Retinal pigment epithelial cell (primary cell): Measurements from ENCODE around the gene SPSB3.

Experiments
- DNase-seq: peaks from one replicate; pipeline ENCODE4 v3.0.0-alpha.2; 2010; ENCODE audit warnings: low read depth
- H3K4me3 ChIP-seq: 2 replicates; pipeline ENCODE4 v1.5.1; 2011; ENCODE audit warnings: mild to moderate bottlenecking, low read length, control low read depth, moderate library complexity
- TF ChIP-seq, protein P1 (sequence below): conservative IDR thresholded peaks from 2 replicates; pipeline ENCODE4 v1.5.1; 2011; ENCODE audit warnings: low read depth, low read length, control low read depth, inconsistent platforms

Gene SPSB3

DNA sequence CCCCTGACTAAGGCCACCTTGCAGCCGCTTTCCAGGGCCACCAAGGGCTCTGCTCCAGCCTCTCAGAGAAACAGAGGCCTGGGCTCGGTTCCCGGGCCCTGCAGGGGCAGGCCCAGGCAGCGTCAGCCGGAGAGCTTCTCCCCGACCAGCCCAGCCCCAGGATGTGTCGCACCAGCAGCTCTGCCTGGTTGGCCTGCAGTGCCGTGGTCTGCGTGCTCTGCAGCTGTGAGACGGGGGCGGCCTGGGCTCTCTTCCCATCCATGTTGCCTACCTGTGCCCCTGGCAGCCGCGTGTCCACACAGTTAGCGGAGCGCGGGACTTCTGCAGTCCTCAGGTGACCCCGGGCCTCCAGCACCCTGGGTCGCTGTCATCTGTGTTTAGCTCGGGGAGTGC is 6.3 kb upstream of the SPSB3 start:
- TF ChIP-seq, protein P1, sequence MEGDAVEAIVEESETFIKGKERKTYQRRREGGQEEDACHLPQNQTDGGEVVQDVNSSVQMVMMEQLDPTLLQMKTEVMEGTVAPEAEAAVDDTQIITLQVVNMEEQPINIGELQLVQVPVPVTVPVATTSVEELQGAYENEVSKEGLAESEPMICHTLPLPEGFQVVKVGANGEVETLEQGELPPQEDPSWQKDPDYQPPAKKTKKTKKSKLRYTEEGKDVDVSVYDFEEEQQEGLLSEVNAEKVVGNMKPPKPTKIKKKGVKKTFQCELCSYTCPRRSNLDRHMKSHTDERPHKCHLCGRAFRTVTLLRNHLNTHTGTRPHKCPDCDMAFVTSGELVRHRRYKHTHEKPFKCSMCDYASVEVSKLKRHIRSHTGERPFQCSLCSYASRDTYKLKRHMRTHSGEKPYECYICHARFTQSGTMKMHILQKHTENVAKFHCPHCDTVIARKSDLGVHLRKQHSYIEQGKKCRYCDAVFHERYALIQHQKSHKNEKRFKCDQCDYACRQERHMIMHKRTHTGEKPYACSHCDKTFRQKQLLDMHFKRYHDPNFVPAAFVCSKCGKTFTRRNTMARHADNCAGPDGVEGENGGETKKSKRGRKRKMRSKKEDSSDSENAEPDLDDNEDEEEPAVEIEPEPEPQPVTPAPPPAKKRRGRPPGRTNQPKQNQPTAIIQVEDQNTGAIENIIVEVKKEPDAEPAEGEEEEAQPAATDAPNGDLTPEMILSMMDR, result no peak
- no peak overlapping the region for H3K4me3 ChIP-seq
- no peak for DNase-seq

DNA sequence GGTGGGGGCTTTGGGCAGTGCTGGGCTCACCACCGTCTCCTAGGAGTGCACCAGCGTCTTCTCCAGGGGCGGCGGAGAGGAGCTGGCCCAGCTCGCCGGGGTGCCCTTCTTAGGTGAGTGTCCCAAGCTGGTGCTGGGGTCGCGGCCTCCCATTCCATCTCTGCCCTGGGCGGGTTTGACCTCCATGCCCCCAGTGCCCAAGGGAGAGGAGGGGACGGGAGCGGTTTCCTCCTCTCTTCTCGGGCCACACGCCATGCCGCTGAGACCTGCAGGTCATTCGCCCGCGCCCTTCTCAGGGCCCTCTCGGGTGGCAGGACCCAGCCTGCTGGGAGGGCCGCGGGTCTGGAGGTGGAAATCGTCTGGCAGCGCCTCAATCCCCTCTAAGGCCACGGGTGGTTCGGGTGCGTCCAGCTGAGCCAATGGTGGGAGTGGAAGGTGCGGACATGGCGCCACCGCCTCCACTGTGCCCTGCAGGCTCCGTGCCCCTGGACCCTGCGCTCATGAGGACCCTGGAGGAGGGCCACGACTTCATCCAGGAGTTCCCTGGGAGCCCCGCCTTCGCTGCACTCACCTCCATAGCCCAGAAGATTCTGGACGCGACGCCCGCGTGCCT is 5.8 kb upstream of the SPSB3 start:
- H3K4me3 ChIP-seq, result no peak overlapping the region
- DNase-seq, result no peak
- TF ChIP-seq, protein P1, result no peak

DNA sequence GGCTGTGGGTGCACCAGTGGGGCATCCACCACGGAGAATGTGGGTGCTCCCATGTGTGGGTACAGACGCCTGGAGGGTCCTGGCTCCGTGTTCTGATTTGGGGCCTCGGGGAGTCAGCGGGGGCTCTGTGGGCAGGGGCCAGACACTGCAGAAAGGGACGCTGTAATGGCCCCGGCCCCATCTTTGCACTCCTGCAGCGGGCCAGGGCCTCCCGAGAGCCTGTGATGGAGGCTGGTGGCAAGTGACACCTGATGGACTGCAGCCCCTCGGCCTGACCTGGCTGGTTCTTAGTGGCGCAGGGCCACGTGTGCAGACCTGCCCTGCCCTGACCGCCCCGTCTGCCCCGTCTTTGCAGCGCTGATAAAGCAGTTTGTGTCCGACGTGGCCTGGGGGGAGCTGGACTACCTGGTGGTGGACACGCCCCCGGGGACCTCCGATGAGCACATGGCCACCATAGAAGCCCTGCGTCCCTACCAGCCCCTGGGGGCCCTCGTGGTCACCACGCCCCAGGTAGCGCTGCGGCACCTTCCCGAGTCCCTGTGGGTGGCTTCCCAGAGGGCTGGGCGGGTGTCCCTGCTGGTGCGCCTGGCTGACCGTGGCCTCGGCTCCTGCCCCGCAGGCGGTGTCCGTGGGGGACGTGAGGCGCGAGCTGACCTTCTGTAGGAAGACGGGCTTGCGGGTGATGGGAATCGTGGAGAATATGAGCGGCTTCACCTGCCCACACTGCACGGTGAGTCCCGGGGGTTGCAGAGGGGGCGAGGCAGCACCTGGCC is 5.1 kb upstream of the SPSB3 start:
- DNase-seq, result no peak
- no peak overlapping the region for H3K4me3 ChIP-seq
- TF ChIP-seq, protein P1, result no peak

DNA sequence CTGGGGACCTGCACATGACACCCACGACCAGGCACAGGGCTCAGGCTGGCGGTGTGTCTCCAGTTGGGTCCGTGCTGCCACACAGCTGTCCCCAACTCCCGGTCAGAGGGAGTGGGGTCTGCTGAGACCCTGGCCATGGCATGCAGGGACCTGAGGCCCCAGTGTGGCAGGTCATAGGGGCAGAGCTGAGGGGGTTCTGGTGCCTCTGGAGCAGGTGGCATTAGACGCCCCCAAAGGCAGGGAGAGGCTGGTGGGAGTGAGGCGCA is 4.6 kb upstream of the SPSB3 start:
- H3K4me3 ChIP-seq, result no peak overlapping the region
- TF ChIP-seq, protein P1, result no peak
- DNase-seq, result no peak

DNA sequence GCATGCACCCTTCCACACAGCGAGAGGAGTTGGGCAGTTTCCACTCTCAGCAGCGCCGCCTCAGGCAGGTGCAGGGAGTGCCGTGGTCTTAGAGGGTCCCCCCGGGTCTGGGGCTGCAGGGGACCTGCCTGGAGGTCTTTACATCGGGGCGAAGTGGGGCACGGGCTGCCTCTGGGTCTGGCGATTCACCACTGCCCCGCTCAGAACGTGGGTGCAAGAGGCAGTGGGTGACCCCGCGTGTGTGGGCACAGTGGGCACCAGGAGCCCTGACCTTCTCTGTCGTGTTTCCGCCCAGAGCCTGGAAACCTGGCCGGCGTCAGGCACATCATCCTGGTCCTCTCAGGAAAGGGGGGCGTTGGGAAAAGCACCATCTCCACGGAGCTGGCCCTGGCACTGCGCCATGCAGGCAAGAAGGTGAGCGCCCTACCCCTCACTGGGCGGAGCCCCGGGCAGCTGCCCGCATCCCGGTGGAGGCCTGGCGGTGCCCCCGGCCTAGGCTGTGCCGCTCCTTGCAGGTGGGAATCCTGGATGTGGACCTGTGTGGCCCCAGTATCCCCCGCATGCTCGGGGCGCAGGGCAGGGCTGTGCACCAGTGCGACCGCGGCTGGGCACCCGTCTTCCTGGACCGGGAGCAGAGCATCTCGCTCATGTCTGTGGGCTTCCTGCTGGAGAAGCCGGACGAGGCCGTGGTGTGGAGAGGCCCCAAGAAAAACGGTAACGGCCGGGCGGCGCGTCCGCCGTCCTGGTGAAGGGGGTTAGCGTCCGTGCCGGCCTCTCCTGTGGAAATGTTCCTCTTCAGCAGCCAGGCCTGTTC is 4.1 kb upstream of the SPSB3 start:
- no peak for DNase-seq
- H3K4me3 ChIP-seq, result no peak overlapping the region
- TF ChIP-seq, protein P1, result no peak

DNA sequence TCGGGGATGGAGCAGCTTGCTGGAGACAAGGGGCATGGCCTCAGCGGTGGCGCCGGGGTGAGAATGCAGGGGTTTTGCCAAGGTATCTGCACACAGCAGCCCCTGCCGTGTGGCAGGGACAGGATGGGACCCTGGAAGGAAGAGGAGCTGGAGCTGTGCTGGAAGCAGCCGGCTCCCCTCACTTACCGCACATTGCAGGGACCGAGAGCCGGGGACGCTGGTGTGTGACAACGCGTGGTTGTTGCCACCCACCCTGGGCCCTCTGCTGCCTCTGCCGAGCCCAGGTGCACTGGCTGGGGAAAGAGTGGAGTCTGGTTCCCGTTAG is 3.4 kb upstream of the SPSB3 start:
- TF ChIP-seq, protein P1, result no peak
- no peak for DNase-seq
- no peak overlapping the region for H3K4me3 ChIP-seq
